ENCODE data around the gene ATP11C.

The ATP11C gene

DNA sequence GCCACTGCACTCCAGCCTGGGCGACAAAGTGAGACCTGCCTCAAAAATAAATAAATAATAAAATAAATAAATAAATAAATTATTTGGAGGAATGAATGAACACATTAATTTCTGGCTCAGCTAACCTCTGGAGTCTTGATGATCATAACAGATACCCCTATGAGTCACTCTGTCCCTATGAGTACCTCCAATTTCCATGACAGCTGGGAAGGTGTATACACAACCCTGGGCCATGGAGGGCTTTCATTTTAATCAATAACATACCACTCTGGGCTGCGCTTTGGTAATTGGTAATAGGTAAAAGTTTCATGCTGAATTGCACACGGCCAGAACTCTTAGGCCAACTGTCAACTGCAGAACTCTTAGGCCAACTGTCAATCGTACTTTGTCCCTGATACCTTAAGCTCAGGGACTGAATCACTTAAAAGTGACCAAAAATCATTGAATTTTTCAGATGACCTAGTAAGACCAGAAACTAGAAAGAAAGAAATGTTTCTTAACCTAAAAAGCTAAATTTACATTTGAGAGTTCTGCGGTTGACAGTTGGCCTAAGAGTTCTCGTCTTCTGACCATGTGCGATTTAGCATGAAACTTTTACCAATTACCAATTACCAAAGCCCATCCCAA is 112.4 kb downstream of the ATP11C start:
- Histone ChIP-seq H3K4me3 (ENCODE audit: low read depth in 1 of 2, low read length in 2 of 2) (no peak overlapping the region), H3K9ac (ENCODE audit: low read depth in 1 of 2, low read length in 2 of 2) (no peak overlapping the region), H3K4me1 (ENCODE audit: control insufficient read depth in 1 of 2, insufficient read depth in 2 of 2, low read length in 2 of 2) (peaks cover 3 to 6% of the 10 kb centered on the region in 2 donors), H3K27me3 (ENCODE audit: control insufficient read depth in 1 of 2, insufficient read depth in 2 of 2, low read length in 2 of 2) (no peaks in the 10 kb centered on the region), H3K27ac (ENCODE audit: low read depth, low read length) (no peak overlapping the region), H3K36me3 (ENCODE audit: control insufficient read depth in 1 of 2, insufficient read depth in 2 of 2, low read length in 2 of 2) (peaks cover 0 to 5% of the 10 kb centered on the region in 2 donors), H3K9me3 (ENCODE audit: control insufficient read depth in 1 of 2, low read length in 2 of 2) (no peaks in the 10 kb centered on the region)

GRCh38 chrX:139816204-139816603 is 116.6 kb downstream of the ATP11C start:
- peaks cover 2 to 5% of the 10 kb centered on the region in 2 donors for H3K36me3 ChIP-seq (ENCODE audit: control insufficient read depth in 1 of 2, insufficient read depth in 2 of 2, low read length in 2 of 2)
- H3K4me1 ChIP-seq (ENCODE audit: control insufficient read depth in 1 of 2, insufficient read depth in 2 of 2, low read length in 2 of 2), result no peaks in the 10 kb centered on the region
- no peak overlapping the region for H3K4me3 ChIP-seq (ENCODE audit: low read depth in 1 of 2, low read length in 2 of 2)
- no peaks in the 10 kb centered on the region for H3K27me3 ChIP-seq (ENCODE audit: control insufficient read depth in 1 of 2, insufficient read depth in 2 of 2, low read length in 2 of 2)
- H3K9me3 ChIP-seq (ENCODE audit: control insufficient read depth in 1 of 2, low read length in 2 of 2), result no peaks in the 10 kb centered on the region
- H3K27ac ChIP-seq (ENCODE audit: low read depth, low read length), result no peak overlapping the region
- H3K9ac ChIP-seq (ENCODE audit: low read depth in 1 of 2, low read length in 2 of 2), result no peak overlapping the region

- H3K36me3 ChIP-seq (ENCODE audit: control insufficient read depth in 1 of 2, insufficient read depth in 2 of 2, low read length in 2 of 2), result peaks cover 2 to 5% of the 10 kb centered on the region in 2 donors
- H3K9me3 ChIP-seq (ENCODE audit: control insufficient read depth in 1 of 2, low read length in 2 of 2), result no peaks in the 10 kb centered on the region
- H3K4me1 ChIP-seq (ENCODE audit: control insufficient read depth in 1 of 2, insufficient read depth in 2 of 2, low read length in 2 of 2), result no peaks in the 10 kb centered on the region
- no peak overlapping the region for H3K4me3 ChIP-seq (ENCODE audit: low read depth in 1 of 2, low read length in 2 of 2)
- no peak overlapping the region for H3K9ac ChIP-seq (ENCODE audit: low read depth in 1 of 2, low read length in 2 of 2)
- H3K27ac ChIP-seq (ENCODE audit: low read depth, low read length), result no peak overlapping the region
- H3K27me3 ChIP-seq (ENCODE audit: control insufficient read depth in 1 of 2, insufficient read depth in 2 of 2, low read length in 2 of 2), result no peaks in the 10 kb centered on the region
Observed at GRCh38 chrX:139815771-139816170, 117.1 kb downstream of the ATP11C start.

- Histone ChIP-seq H3K27ac (ENCODE audit: low read depth, low read length) (no peak overlapping the region), H3K4me1 (ENCODE audit: control insufficient read depth in 1 of 2, insufficient read depth in 2 of 2, low read length in 2 of 2) (no peaks in the 10 kb centered on the region), H3K9ac (ENCODE audit: low read depth in 1 of 2, low read length in 2 of 2) (no peak overlapping the region), H3K36me3 (ENCODE audit: control insufficient read depth in 1 of 2, insufficient read depth in 2 of 2, low read length in 2 of 2) (peaks cover 0 to 2% of the 10 kb centered on the region in 2 donors), H3K4me3 (ENCODE audit: low read depth in 1 of 2, low read length in 2 of 2) (no peak overlapping the region), H3K27me3 (ENCODE audit: control insufficient read depth in 1 of 2, insufficient read depth in 2 of 2, low read length in 2 of 2) (no peaks in the 10 kb centered on the region), H3K9me3 (ENCODE audit: control insufficient read depth in 1 of 2, low read length in 2 of 2) (no peaks in the 10 kb centered on the region)
Observed at GRCh38 chrX:139811942-139812629, 120.8 kb downstream of the ATP11C start.

- peaks cover 0 to 15% of the 10 kb centered on the region in 2 donors for H3K36me3 ChIP-seq (ENCODE audit: control insufficient read depth in 1 of 2, insufficient read depth in 2 of 2, low read length in 2 of 2)
- H3K27me3 ChIP-seq (ENCODE audit: control insufficient read depth in 1 of 2, insufficient read depth in 2 of 2, low read length in 2 of 2), result no peaks in the 10 kb centered on the region
- no peaks in the 10 kb centered on the region for H3K4me1 ChIP-seq (ENCODE audit: control insufficient read depth in 1 of 2, insufficient read depth in 2 of 2, low read length in 2 of 2)
- H3K9me3 ChIP-seq (ENCODE audit: control insufficient read depth in 1 of 2, low read length in 2 of 2), result no peaks in the 10 kb centered on the region
- H3K27ac ChIP-seq (ENCODE audit: low read depth, low read length), result no peak overlapping the region
- H3K9ac ChIP-seq (ENCODE audit: low read depth in 1 of 2, low read length in 2 of 2), result no peak overlapping the region
- H3K4me3 ChIP-seq (ENCODE audit: low read depth in 1 of 2, low read length in 2 of 2), result no peak overlapping the region
Observed at GRCh38 chrX:139804482-139804881, 128.4 kb downstream of the ATP11C start.

GRCh38 chrX:139803224-139803623 is 129.6 kb downstream of the ATP11C start:
- Histone ChIP-seq H3K27me3 (ENCODE audit: control insufficient read depth in 1 of 2, insufficient read depth in 2 of 2, low read length in 2 of 2) (no peaks in the 10 kb centered on the region), H3K36me3 (ENCODE audit: control insufficient read depth in 1 of 2, insufficient read depth in 2 of 2, low read length in 2 of 2) (peaks cover 0 to 15% of the 10 kb centered on the region in 2 donors), H3K4me3 (ENCODE audit: low read depth in 1 of 2, low read length in 2 of 2) (no peak overlapping the region), H3K27ac (ENCODE audit: low read depth, low read length) (no peak overlapping the region), H3K4me1 (ENCODE audit: control insufficient read depth in 1 of 2, insufficient read depth in 2 of 2, low read length in 2 of 2) (no peaks in the 10 kb centered on the region), H3K9me3 (ENCODE audit: control insufficient read depth in 1 of 2, low read length in 2 of 2) (no peaks in the 10 kb centered on the region), H3K9ac (ENCODE audit: low read depth in 1 of 2, low read length in 2 of 2) (no peak overlapping the region)

DNA sequence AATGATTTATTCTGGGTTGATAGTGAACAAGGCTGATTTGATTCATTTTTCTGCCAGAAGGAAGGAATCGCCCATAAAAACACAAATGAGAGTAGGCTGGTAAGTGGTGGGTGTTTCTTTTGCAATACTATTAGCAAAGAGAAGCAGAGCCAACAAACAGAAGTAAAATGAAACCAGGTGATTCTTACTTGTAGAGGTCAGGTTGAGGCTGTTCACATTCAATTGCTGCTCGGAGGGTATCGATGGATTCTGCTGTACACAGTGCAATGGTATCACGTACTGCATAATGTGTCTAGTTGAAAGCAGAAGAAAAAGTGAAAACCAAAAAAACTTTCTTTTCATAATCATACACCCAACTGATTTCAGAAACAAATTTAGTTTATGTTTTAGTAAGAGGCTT is 130.8 kb downstream of the ATP11C start:
- Histone ChIP-seq H3K36me3 (ENCODE audit: control insufficient read depth in 1 of 2, insufficient read depth in 2 of 2, low read length in 2 of 2) (peaks cover 0 to 15% of the 10 kb centered on the region in 2 donors), H3K4me1 (ENCODE audit: control insufficient read depth in 1 of 2, insufficient read depth in 2 of 2, low read length in 2 of 2) (no peaks in the 10 kb centered on the region), H3K9ac (ENCODE audit: low read depth in 1 of 2, low read length in 2 of 2) (no peak overlapping the region), H3K9me3 (ENCODE audit: control insufficient read depth in 1 of 2, low read length in 2 of 2) (no peaks in the 10 kb centered on the region), H3K4me3 (ENCODE audit: low read depth in 1 of 2, low read length in 2 of 2) (no peak overlapping the region), H3K27me3 (ENCODE audit: control insufficient read depth in 1 of 2, insufficient read depth in 2 of 2, low read length in 2 of 2) (no peaks in the 10 kb centered on the region), H3K27ac (ENCODE audit: low read depth, low read length) (no peak overlapping the region)

DNA sequence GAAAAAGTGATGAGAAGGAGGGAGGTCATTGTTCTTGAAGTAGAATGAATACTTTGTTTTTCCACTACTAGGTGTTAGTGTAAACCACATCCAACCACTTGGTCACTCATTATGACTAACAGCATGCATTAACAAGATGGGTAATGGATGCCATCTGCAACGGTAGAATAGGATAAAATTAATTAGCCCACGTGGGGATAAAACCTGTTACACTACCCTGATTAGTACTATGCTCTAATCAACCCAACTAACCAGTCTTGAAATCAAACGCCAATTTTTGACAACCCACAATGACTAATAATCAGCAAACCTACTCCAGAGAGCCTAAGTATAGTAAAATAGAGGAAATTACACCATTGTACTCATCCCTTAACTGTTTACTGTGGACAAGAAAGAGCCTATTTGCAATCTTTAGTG is 131.4 kb downstream of the ATP11C start:
- no peak overlapping the region for H3K9ac ChIP-seq (ENCODE audit: low read depth in 1 of 2, low read length in 2 of 2)
- H3K36me3 ChIP-seq (ENCODE audit: control insufficient read depth in 1 of 2, insufficient read depth in 2 of 2, low read length in 2 of 2), result peaks cover 0 to 15% of the 10 kb centered on the region in 2 donors
- no peaks in the 10 kb centered on the region for H3K27me3 ChIP-seq (ENCODE audit: control insufficient read depth in 1 of 2, insufficient read depth in 2 of 2, low read length in 2 of 2)
- no peaks in the 10 kb centered on the region for H3K9me3 ChIP-seq (ENCODE audit: control insufficient read depth in 1 of 2, low read length in 2 of 2)
- no peak overlapping the region for H3K4me3 ChIP-seq (ENCODE audit: low read depth in 1 of 2, low read length in 2 of 2)
- no peak overlapping the region for H3K27ac ChIP-seq (ENCODE audit: low read depth, low read length)
- H3K4me1 ChIP-seq (ENCODE audit: control insufficient read depth in 1 of 2, insufficient read depth in 2 of 2, low read length in 2 of 2), result no peaks in the 10 kb centered on the region

DNA sequence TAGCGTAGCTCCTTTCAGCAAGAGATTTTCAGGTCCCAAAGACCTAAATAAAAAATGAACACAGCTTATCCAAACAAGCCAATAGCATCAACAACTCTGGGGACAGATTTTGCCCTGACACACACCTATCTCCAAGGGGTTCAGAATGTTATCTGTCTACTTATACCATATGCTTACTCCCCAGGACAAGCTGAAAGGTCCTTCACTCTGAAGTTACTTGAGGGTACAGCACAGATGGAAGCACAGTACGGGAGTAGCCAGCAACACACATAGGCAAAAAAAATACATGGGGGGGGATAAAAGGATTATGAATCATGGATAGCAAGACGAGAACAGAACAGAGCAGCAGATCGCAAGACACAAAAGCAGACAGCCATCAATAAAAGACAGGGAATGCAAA is 134.2 kb downstream of the ATP11C start:
- Histone ChIP-seq H3K4me3 (ENCODE audit: low read depth in 1 of 2, low read length in 2 of 2) (no peak overlapping the region), H3K9me3 (ENCODE audit: control insufficient read depth in 1 of 2, low read length in 2 of 2) (no peaks in the 10 kb centered on the region), H3K27me3 (ENCODE audit: control insufficient read depth in 1 of 2, insufficient read depth in 2 of 2, low read length in 2 of 2) (no peaks in the 10 kb centered on the region), H3K4me1 (ENCODE audit: control insufficient read depth in 1 of 2, insufficient read depth in 2 of 2, low read length in 2 of 2) (no peaks in the 10 kb centered on the region), H3K36me3 (ENCODE audit: control insufficient read depth in 1 of 2, insufficient read depth in 2 of 2, low read length in 2 of 2) (peaks cover 0 to 17% of the 10 kb centered on the region in 2 donors), H3K27ac (ENCODE audit: low read depth, low read length) (no peak overlapping the region), H3K9ac (ENCODE audit: low read depth in 1 of 2, low read length in 2 of 2) (no peak overlapping the region)

DNA sequence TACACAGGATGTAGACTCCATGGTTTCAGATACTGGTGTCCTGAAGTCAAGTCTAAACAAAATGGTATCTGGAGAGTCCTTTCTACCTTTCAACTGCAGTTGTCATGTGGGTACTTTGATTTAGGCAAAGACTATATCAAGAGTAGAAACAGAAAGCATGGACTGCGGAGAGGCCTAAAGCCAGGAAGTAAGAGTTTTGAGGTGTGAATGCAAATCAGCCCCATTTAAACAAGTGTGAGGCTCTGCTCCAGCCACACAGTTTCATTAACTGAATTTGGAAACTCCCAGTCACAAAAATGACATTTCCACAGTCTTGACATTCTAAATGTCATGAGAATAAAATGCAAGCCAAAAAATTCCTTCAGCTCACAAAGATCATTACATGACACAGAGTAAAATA is 137.7 kb downstream of the ATP11C start:
- H3K4me3 ChIP-seq (ENCODE audit: low read depth in 1 of 2, low read length in 2 of 2), result no peak overlapping the region
- H3K4me1 ChIP-seq (ENCODE audit: control insufficient read depth in 1 of 2, insufficient read depth in 2 of 2, low read length in 2 of 2), result no peaks in the 10 kb centered on the region
- H3K9me3 ChIP-seq (ENCODE audit: control insufficient read depth in 1 of 2, low read length in 2 of 2), result no peaks in the 10 kb centered on the region
- no peak overlapping the region for H3K9ac ChIP-seq (ENCODE audit: low read depth in 1 of 2, low read length in 2 of 2)
- peaks cover 0 to 5% of the 10 kb centered on the region in 2 donors for H3K36me3 ChIP-seq (ENCODE audit: control insufficient read depth in 1 of 2, insufficient read depth in 2 of 2, low read length in 2 of 2)
- H3K27ac ChIP-seq (ENCODE audit: low read depth, low read length), result no peak overlapping the region
- no peaks in the 10 kb centered on the region for H3K27me3 ChIP-seq (ENCODE audit: control insufficient read depth in 1 of 2, insufficient read depth in 2 of 2, low read length in 2 of 2)

All from duodenal mucosa (tissue), 2 donors.